Measurements from ENCODE around the gene TSPAN7. TPM values are rescaled to one million over a fixed set of nuclear protein-coding genes. Genes with fewer than 3 reads are reported as not detected.

Gene TSPAN7
- total and polyA plus RNA-seq, 7 donors: 15.6 to 55.1 (median 21.0) TPM

DNA sequence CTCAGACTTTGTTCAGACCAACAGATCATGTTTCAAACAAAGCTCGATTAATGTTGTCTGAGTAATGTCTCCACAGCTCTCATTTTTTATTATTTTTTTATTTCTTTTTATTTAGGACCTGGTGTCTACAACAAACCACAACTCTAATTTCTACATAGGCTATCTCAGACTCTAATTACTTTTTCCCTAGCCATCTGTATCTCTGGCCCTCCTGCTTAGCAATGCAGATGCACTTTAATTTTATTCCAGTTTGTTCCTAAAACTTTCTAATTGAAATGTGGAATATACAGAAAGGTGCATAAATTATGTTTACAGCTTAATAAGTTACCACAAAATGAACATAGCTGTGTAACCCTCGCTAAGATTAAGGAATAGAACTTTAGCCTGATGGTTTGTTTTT, 120.8 kb downstream of the TSPAN7 start:
- no peaks in the 10 kb centered on the region for H3K36me3 ChIP-seq
- no peaks in the 10 kb centered on the region for H3K9me3 ChIP-seq
- TF ChIP-seq, protein P1, sequence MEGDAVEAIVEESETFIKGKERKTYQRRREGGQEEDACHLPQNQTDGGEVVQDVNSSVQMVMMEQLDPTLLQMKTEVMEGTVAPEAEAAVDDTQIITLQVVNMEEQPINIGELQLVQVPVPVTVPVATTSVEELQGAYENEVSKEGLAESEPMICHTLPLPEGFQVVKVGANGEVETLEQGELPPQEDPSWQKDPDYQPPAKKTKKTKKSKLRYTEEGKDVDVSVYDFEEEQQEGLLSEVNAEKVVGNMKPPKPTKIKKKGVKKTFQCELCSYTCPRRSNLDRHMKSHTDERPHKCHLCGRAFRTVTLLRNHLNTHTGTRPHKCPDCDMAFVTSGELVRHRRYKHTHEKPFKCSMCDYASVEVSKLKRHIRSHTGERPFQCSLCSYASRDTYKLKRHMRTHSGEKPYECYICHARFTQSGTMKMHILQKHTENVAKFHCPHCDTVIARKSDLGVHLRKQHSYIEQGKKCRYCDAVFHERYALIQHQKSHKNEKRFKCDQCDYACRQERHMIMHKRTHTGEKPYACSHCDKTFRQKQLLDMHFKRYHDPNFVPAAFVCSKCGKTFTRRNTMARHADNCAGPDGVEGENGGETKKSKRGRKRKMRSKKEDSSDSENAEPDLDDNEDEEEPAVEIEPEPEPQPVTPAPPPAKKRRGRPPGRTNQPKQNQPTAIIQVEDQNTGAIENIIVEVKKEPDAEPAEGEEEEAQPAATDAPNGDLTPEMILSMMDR (IDR thresholded peaks at IDR 0.05): no peak
- TF ChIP-seq POLR2A (IDR thresholded peaks at IDR 0.05) (no peak), EP300 (IDR thresholded peaks at IDR 0.05) (no peak), POLR2AphosphoS5 (IDR thresholded peaks at IDR 0.05) (no peak)
- H3K4me3 ChIP-seq: no peak overlapping the region
- WGBS, 2 donors: 32 to 63% methylated on average over 2 of the region's 2 CpGs
- DNase-seq: no peak
- intact Hi-C loops (cut with DNase I): no loop called here
- H3K4me1 ChIP-seq: no peaks in the 10 kb centered on the region
- no peaks in the 10 kb centered on the region for H3K27me3 ChIP-seq
- H3K27ac ChIP-seq: no peak overlapping the region

DNA sequence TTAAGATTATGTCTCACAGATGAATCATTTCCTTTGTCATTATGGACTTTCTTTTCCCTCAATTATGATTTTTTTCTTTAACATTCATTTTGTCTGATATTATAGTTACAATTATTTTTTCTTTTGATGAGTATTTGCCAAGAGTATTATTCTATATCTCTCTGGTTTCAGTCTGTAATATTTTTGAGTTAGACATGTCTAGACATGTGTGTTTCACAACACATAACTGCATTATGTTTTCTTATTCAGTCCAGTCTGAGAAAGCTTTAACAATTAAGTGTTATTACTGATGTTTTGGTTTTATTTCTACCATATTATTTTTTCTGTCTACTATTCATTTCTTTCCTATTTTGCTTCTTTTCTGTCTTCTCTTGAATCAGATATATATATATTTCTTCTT, 131.6 kb downstream of the TSPAN7 start:
- DNase-seq: no peak
- Histone ChIP-seq H3K4me3 (no peak overlapping the region), H3K36me3 (no peaks in the 10 kb centered on the region), H3K4me1 (no peaks in the 10 kb centered on the region), H3K27ac (no peak overlapping the region), H3K27me3 (no peaks in the 10 kb centered on the region), H3K9me3 (no peaks in the 10 kb centered on the region)
- TF ChIP-seq EP300 (IDR thresholded peaks at IDR 0.05): no peak
- TF ChIP-seq, protein P1 (IDR thresholded peaks at IDR 0.05): no peak
- TF ChIP-seq POLR2AphosphoS5 (IDR thresholded peaks at IDR 0.05): no peak
- TF ChIP-seq POLR2A (IDR thresholded peaks at IDR 0.05): no peak
- intact Hi-C loops (cut with DNase I): no loop called here

DNA sequence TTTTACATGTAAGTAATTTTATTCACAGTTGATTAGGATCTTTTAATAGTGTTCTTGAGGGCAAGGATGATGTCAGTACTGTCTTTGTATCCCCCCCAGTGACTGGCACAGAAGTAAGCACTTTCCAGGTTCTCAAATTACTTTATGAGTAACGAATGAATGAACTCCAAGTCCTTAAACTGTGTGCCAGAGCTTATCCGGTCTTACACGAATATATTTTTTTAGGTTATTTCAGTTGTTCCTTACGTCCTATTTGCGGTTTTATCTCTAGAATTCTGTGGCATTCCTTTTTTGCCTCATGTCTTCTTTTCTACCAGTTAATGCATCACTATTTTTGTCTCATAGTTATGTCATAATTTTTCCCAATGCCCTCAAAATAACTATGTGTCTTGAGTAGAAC, 133.1 kb downstream of the TSPAN7 start:
- intact Hi-C loops (cut with DNase I): no loop called here
- no peaks in the 10 kb centered on the region for H3K9me3 ChIP-seq
- no peak overlapping the region for H3K27ac ChIP-seq
- H3K4me1 ChIP-seq: no peaks in the 10 kb centered on the region
- no peak for DNase-seq
- H3K27me3 ChIP-seq: no peaks in the 10 kb centered on the region
- H3K4me3 ChIP-seq: no peak overlapping the region
- 91 to 94% methylated on average over 5 of the region's 5 CpGs for WGBS, 2 donors
- no peaks in the 10 kb centered on the region for H3K36me3 ChIP-seq
- no peak for TF ChIP-seq POLR2A (IDR thresholded peaks at IDR 0.05)
- TF ChIP-seq POLR2AphosphoS5 (IDR thresholded peaks at IDR 0.05): no peak
- TF ChIP-seq EP300 (IDR thresholded peaks at IDR 0.05): no peak
- TF ChIP-seq, protein P1 (IDR thresholded peaks at IDR 0.05): no peak

DNA sequence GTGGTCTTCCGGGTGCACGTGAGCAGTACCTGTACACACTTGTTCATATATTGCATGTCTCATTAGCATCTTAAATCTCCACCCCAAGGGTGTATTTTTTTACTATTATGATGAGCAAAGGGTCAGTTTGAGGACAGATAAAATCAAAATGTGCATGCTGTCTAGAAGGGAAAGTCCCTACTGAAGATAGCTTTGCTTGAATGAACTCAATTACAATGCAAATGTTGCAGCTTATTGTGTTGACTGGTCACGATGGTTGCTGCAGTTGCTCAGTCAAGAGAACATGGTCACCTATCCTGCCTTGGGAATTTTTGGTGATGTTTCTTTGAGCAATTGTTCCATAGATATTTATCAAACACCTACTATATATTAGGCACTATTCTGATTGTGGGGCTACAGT, 136.1 kb downstream of the TSPAN7 start:
- intact Hi-C loops (cut with DNase I): no loop called here
- no peak for TF ChIP-seq POLR2AphosphoS5 (IDR thresholded peaks at IDR 0.05)
- Histone ChIP-seq H3K4me3 (no peak overlapping the region), H3K9me3 (no peaks in the 10 kb centered on the region), H3K27me3 (no peaks in the 10 kb centered on the region), H3K36me3 (no peaks in the 10 kb centered on the region), H3K4me1 (no peaks in the 10 kb centered on the region), H3K27ac (no peak overlapping the region)
- no peak for DNase-seq
- WGBS, 2 donors: 85 to 95% methylated on average over 3 of the region's 3 CpGs

DNA sequence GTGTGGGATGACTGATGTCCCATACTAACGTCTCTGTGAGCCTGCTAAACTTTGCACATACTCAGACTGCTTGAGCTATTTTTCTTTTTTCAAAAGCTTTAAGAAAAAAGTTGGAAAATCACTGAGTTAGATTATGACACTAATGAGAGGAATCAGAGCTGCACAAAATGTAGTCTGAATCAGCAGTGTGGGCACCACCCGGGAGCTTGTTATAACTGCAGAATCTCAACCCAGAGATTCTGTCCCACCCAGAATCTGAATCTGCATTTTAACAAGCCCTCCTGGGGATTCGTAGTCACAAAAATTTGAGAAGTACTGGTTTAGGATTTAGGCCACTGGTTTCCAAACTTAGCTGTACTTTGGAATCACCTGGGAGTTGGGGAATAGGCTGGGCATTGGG, 137.8 kb downstream of the TSPAN7 start:
- H3K27ac ChIP-seq: no peak overlapping the region

More for the DNA sequence above, 137.8 kb downstream of the TSPAN7 start:
- no peak overlapping the region for H3K4me3 ChIP-seq
- H3K36me3 ChIP-seq: no peaks in the 10 kb centered on the region
- H3K27me3 ChIP-seq: no peaks in the 10 kb centered on the region
- TF ChIP-seq, protein P1 (IDR thresholded peaks at IDR 0.05): no peak
- TF ChIP-seq POLR2AphosphoS5 (IDR thresholded peaks at IDR 0.05) (no peak), POLR2A (IDR thresholded peaks at IDR 0.05) (no peak), EP300 (IDR thresholded peaks at IDR 0.05) (no peak)
- 84 to 88% methylated on average over 3 of the region's 3 CpGs for WGBS, 2 donors
- DNase-seq: no peak
- no peaks in the 10 kb centered on the region for H3K9me3 ChIP-seq
- intact Hi-C loops (cut with DNase I): no loop called here
- no peaks in the 10 kb centered on the region for H3K4me1 ChIP-seq
